SK-N-SH (cell line): ENCODE results near the gene FBXO36.

ENCODE experiments used
- GABPA ChIP-seq: IDR thresholded peaks from 2 replicates; pipeline ENCODE4 v1.4.0; 2012; ENCODE audit warnings: low read depth, mild to moderate bottlenecking
- JUND ChIP-seq: IDR thresholded peaks from 2 replicates; pipeline ENCODE4 v1.4.0; 2012
- RAD21 ChIP-seq: IDR thresholded peaks from 2 replicates; pipeline ENCODE4 v1.6.1; 2012; ENCODE audit warnings: mild to moderate bottlenecking, low read length
- TF ChIP-seq, protein P1 (sequence below): fragments of 200-600 bp; sonication (generic); IDR thresholded peaks from 2 replicates; pipeline ENCODE4 v1.6.1; 2017; ENCODE audit warnings: antibody characterized with exemption, mild to moderate bottlenecking, moderate library complexity
- TF ChIP-seq, protein P2 (sequence below): IDR thresholded peaks from 2 replicates; pipeline ENCODE4 v1.4.0; 2012; ENCODE audit warnings: low read depth
- TF ChIP-seq, protein P3 (sequence below): IDR thresholded peaks from 2 replicates; pipeline ENCODE4 v1.6.1; 2012; ENCODE audit warnings: mild to moderate bottlenecking, low read depth, low read length, moderate library complexity

DNA sequence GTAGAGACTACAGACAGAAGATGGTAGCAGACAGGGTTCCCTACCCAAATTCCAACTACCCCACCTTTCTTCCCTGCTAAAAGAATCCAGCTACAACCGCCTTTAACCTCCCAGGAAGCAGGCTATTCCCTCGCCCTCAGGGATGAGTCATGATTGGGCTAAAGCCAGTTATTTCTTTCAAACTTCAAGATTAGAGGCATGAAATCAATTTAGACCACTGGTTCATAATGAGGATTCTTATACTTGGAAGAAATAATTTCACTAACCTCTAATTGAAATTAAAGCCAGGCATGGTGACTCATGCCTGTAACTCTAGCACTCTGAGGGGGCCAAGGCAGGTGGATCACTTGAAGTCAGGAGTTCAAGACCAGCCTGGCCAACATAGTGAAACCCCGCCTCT lies 20.5 kb upstream of the FBXO36 start:
- TF ChIP-seq GABPA (no peak), RAD21 (no peak), JUND (peak; percentile 73)
- TF ChIP-seq, protein P1, sequence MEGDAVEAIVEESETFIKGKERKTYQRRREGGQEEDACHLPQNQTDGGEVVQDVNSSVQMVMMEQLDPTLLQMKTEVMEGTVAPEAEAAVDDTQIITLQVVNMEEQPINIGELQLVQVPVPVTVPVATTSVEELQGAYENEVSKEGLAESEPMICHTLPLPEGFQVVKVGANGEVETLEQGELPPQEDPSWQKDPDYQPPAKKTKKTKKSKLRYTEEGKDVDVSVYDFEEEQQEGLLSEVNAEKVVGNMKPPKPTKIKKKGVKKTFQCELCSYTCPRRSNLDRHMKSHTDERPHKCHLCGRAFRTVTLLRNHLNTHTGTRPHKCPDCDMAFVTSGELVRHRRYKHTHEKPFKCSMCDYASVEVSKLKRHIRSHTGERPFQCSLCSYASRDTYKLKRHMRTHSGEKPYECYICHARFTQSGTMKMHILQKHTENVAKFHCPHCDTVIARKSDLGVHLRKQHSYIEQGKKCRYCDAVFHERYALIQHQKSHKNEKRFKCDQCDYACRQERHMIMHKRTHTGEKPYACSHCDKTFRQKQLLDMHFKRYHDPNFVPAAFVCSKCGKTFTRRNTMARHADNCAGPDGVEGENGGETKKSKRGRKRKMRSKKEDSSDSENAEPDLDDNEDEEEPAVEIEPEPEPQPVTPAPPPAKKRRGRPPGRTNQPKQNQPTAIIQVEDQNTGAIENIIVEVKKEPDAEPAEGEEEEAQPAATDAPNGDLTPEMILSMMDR: no peak
- TF ChIP-seq, protein P2, sequence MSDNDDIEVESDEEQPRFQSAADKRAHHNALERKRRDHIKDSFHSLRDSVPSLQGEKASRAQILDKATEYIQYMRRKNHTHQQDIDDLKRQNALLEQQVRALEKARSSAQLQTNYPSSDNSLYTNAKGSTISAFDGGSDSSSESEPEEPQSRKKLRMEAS: no peak
- TF ChIP-seq, protein P3, sequence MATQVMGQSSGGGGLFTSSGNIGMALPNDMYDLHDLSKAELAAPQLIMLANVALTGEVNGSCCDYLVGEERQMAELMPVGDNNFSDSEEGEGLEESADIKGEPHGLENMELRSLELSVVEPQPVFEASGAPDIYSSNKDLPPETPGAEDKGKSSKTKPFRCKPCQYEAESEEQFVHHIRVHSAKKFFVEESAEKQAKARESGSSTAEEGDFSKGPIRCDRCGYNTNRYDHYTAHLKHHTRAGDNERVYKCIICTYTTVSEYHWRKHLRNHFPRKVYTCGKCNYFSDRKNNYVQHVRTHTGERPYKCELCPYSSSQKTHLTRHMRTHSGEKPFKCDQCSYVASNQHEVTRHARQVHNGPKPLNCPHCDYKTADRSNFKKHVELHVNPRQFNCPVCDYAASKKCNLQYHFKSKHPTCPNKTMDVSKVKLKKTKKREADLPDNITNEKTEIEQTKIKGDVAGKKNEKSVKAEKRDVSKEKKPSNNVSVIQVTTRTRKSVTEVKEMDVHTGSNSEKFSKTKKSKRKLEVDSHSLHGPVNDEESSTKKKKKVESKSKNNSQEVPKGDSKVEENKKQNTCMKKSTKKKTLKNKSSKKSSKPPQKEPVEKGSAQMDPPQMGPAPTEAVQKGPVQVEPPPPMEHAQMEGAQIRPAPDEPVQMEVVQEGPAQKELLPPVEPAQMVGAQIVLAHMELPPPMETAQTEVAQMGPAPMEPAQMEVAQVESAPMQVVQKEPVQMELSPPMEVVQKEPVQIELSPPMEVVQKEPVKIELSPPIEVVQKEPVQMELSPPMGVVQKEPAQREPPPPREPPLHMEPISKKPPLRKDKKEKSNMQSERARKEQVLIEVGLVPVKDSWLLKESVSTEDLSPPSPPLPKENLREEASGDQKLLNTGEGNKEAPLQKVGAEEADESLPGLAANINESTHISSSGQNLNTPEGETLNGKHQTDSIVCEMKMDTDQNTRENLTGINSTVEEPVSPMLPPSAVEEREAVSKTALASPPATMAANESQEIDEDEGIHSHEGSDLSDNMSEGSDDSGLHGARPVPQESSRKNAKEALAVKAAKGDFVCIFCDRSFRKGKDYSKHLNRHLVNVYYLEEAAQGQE: no peak
